Measurements from ENCODE around the gene ERF.

- no peak for TF ChIP-seq EP300 (IDR thresholded peaks at IDR 0.05; ENCODE audit: borderline replicate concordance in 1 of 2, low read depth in 2 of 2, low read length in 2 of 2)
- no peak for TF ChIP-seq CBX8 (IDR thresholded peaks at IDR 0.05; ENCODE audit: borderline replicate concordance, low read depth, low read length)
- no peak for TF ChIP-seq YY1 (IDR thresholded peaks at IDR 0.05; ENCODE audit: low read depth, low read length)
- TF ChIP-seq JUN (IDR thresholded peaks at IDR 0.05; ENCODE audit: low read depth, low read length), result no peak
- TF ChIP-seq RFX5 (IDR thresholded peaks at IDR 0.05; ENCODE audit: borderline replicate concordance, low read depth, low read length), result no peak
- TF ChIP-seq CTCF (IDR thresholded peaks at IDR 0.05; ENCODE audit: control extremely low read depth in 1 of 3, insufficient read depth in 1 of 3, low read depth in 1 of 3, low read length in 3 of 3), result no peak
- TF ChIP-seq SUZ12 (IDR thresholded peaks at IDR 0.05; ENCODE audit: low read length), result no peak
- TF ChIP-seq RXRA (IDR thresholded peaks at IDR 0.05; ENCODE audit: insufficient read depth, low read depth, low read length), result no peak
- no peak for TF ChIP-seq MAFK (IDR thresholded peaks at IDR 0.05; ENCODE audit: low read depth, low read length)
- TF ChIP-seq RAD21 (IDR thresholded peaks at IDR 0.05 in 1 of 2, conservative IDR thresholded peaks at IDR 0.05 in 1 of 2; ENCODE audit: low read depth in 2 of 2, low read length in 2 of 2), result no peak
These were observed 4.0 kb downstream of the ERF start for GRCh38 chr19:42250666-42251531.
